Mesendoderm (in vitro differentiated cells): ENCODE measurements around the gene TOR1B. TPM values are rescaled to one million over a fixed set of nuclear protein-coding genes. Genes with fewer than 3 reads are reported as not detected.
A peak's percentile ranks its signal among the peaks of the same experiment; 100 is the strongest.

Experiments used
- DNase-seq: peaks from one replicate; pipeline ENCODE4 v3.0.0; 2013
- H2AK5ac ChIP-seq: 2 replicates; pipeline ENCODE4 v1.6.1; 2013; ENCODE audit warnings: low read length, inconsistent platforms
- H2BK120ac ChIP-seq: 2 replicates; pipeline ENCODE4 v1.6.1; 2013; ENCODE audit warnings: low read depth, mild to moderate bottlenecking, low read length, moderate library complexity, mixed read lengths
- H2BK15ac ChIP-seq: replicated peaks from 2 replicates; pipeline ENCODE4 v1.6.1; 2013; ENCODE audit warnings: low read depth, mild to moderate bottlenecking, moderate library complexity
- H2BK5ac ChIP-seq: 2 replicates; pipeline ENCODE4 v1.6.1; 2013; ENCODE audit warnings: low read length, inconsistent platforms
- H3K18ac ChIP-seq: 2 replicates; pipeline ENCODE4 v1.6.1; 2013; ENCODE audit warnings: mild to moderate bottlenecking, low read length, mixed read lengths
- H3K23ac ChIP-seq: one replicate; pipeline ENCODE4 v1.6.1; 2013; ENCODE audit warnings: low read length
- H3K27ac ChIP-seq: 2 replicates; pipeline ENCODE4 v1.5.1; 2013; ENCODE audit warnings: low read depth, mild to moderate bottlenecking, inconsistent platforms, low read length, moderate library complexity
- H3K27me3 ChIP-seq: 2 replicates; pipeline ENCODE4 v1.6.1; 2013; ENCODE audit warnings: low read length, control low read depth, mild to moderate bottlenecking, inconsistent platforms; ENCODE audit not compliant: insufficient read depth, poor library complexity
- H3K36me3 ChIP-seq: 2 replicates; pipeline ENCODE4 v1.6.1; 2013; ENCODE audit warnings: low read length, inconsistent platforms; ENCODE audit not compliant: control insufficient read depth, insufficient read depth
- H3K4ac ChIP-seq: one replicate; pipeline ENCODE4 v1.6.1; 2013; ENCODE audit warnings: low read depth, mild to moderate bottlenecking, low read length, moderate library complexity
- H3K4me1 ChIP-seq: 2 replicates; pipeline ENCODE4 v1.6.1; 2013; ENCODE audit warnings: low read depth, low read length, inconsistent platforms; ENCODE audit not compliant: control insufficient read depth
- H3K4me2 ChIP-seq: 2 replicates; pipeline ENCODE4 v1.6.1; 2013; ENCODE audit warnings: low read length
- H3K4me3 ChIP-seq: 2 replicates; pipeline ENCODE4 v1.5.1; 2013; ENCODE audit warnings: mild to moderate bottlenecking, low read length
- H3K56ac ChIP-seq: one replicate; pipeline ENCODE4 v1.6.1; 2013; ENCODE audit warnings: low read length
- H3K79me1 ChIP-seq: 2 replicates; pipeline ENCODE4 v1.6.1; 2013; ENCODE audit warnings: low read length, inconsistent platforms
- H3K79me2 ChIP-seq: 2 replicates; pipeline ENCODE4 v1.6.1; 2013; ENCODE audit warnings: mild to moderate bottlenecking, low read length; ENCODE audit not compliant: control insufficient read depth, insufficient read depth
- H3K9ac ChIP-seq: 2 replicates; pipeline ENCODE4 v1.6.1; 2013; ENCODE audit warnings: low read length, inconsistent platforms
- H4K5ac ChIP-seq: one replicate; pipeline ENCODE4 v1.6.1; 2013; ENCODE audit warnings: low read length
- H4K8ac ChIP-seq: one replicate; pipeline ENCODE4 v1.6.1; 2013; ENCODE audit warnings: low read depth, mild to moderate bottlenecking, control low read depth, low read length, moderate library complexity
- WGBS: extraction: QIAGEN DNeasy Blood & Tissue Kit; methylation state at CpG from one replicate; pipeline ENCODE4 v1.1.7; 2013; ENCODE audit warnings: low lambda C conversion rate, missing lambda C conversion rate; ENCODE audit not compliant: insufficient coverage; ENCODE audit errors: extremely low coverage; 5-methylcytosine and 5-hydroxymethylcytosine counted together
- polyA plus RNA-seq, 2 experiments: library from polyadenylated mRNA; stranded (reverse); fragments of 200-250 nt; gene quantifications; one replicate each; pipeline ENCODE4 v1.2.3, GENCODE V29; 2013

TOR1B gene
- polyA plus RNA-seq (2013, experiment 1 of 2): 9.3 TPM
- polyA plus RNA-seq (2013, experiment 2 of 2): 10.5 TPM

DNA sequence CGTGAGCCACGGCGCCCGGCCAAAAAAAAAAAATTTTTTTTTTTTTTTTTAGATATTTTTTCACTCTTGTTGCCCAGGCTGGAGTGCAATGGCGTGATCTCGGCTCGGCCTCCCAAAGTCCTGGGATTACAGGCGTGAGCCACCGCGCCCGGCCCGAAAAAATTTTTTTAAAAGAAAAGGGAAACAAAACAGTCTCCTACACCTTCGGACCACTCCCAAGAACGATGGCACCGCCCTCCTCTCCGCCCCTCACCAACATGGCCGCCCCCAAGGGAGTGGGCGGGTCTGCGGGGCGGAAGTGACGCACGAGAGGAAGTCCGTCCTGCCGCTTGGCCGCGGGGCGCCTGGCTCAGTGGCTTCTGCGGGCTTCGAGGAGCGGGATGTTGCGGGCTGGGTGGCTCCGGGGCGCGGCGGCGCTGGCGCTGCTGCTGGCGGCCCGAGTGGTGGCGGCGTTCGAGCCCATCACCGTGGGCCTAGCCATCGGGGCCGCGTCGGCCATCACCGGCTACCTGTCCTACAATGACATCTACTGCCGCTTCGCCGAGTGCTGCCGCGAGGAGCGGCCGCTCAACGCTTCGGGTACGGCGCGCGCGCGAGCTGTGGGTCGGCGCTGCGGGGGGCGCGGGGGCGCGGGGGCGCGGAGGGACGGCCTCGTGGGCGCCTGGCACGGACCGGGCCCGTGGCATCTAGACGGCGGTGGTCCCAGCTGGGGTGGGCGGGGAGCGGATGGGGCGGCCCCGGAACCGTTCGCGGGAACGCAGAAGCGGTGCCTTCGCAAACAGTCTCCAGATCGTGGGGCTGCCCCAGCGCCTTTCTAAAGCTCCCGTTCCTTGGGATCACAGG, at the start of gene TOR1B:
Gene TOR1B, plus strand, starts transcription at position 352 of the 843 bp plus-strand sequence. Its CDS starts 29 bp downstream, at position 381.
- peaks cover 1% of the 10 kb centered on the region for H3K36me3 ChIP-seq
- peak within 1 kb of the TSS; percentile 82 for H3K9ac ChIP-seq
- no peak within 1 kb of the TSS for H2BK15ac ChIP-seq
- no peak within 1 kb of the TSS for H2AK5ac ChIP-seq
- no CpG with 5 or more reads among the region's 93 CpGs for WGBS
- no peak within 1 kb of the TSS for H3K23ac ChIP-seq
- peak within 1 kb of the TSS; percentile 95 for H3K56ac ChIP-seq
- peak; percentile 96 for DNase-seq
- no peak within 1 kb of the TSS for H2BK120ac ChIP-seq
- no peak within 1 kb of the TSS for H4K5ac ChIP-seq
- H3K79me1 ChIP-seq: peaks cover 2% of the 10 kb centered on the region
- H3K27ac ChIP-seq: no peak within 1 kb of the TSS
- peak within 1 kb of the TSS; percentile 78 for H3K4me3 ChIP-seq
- H4K8ac ChIP-seq: no peak within 1 kb of the TSS
- H3K18ac ChIP-seq: no peak within 1 kb of the TSS
- peak within 1 kb of the TSS; percentile 32 for H3K4me2 ChIP-seq
- H3K4ac ChIP-seq: no peak within 1 kb of the TSS
- H2BK5ac ChIP-seq: no peak within 1 kb of the TSS
- H3K79me2 ChIP-seq: no peaks in the 10 kb centered on the region
- H3K27me3 ChIP-seq: no peaks in the 10 kb centered on the region
- peaks cover 2% of the 10 kb centered on the region for H3K4me1 ChIP-seq

- Histone ChIP-seq H3K36me3 (no peaks in the 10 kb centered on the region), H3K18ac (no peak overlapping the region), H3K27me3 (no peaks in the 10 kb centered on the region), H3K56ac (no peak overlapping the region), H3K23ac (no peak overlapping the region), H3K4ac (no peak overlapping the region), H2AK5ac (no peak overlapping the region), H2BK5ac (no peak overlapping the region), H3K4me2 (no peak overlapping the region), H3K9ac (no peak overlapping the region), H4K5ac (no peak overlapping the region), H3K4me3 (no peak overlapping the region), H3K79me1 (no peaks in the 10 kb centered on the region), H3K27ac (no peak overlapping the region), H4K8ac (no peak overlapping the region), H2BK15ac (no peak overlapping the region), H2BK120ac (no peak overlapping the region), H3K4me1 (peaks cover 2% of the 10 kb centered on the region), H3K79me2 (no peaks in the 10 kb centered on the region)
- WGBS: no CpG with 5 or more reads among the region's 5 CpGs
- no peak for DNase-seq
These were observed 47.8 kb upstream of the TOR1B start for GRCh38 chr9:129755151-129755550.

- Histone ChIP-seq H4K5ac (no peak overlapping the region), H2BK120ac (no peak overlapping the region), H2BK15ac (no peak overlapping the region), H2BK5ac (no peak overlapping the region), H3K4me1 (peaks cover 2% of the 10 kb centered on the region), H4K8ac (no peak overlapping the region), H3K9ac (no peak overlapping the region), H3K36me3 (no peaks in the 10 kb centered on the region), H3K79me1 (no peaks in the 10 kb centered on the region), H3K4me2 (no peak overlapping the region), H3K18ac (no peak overlapping the region), H3K27ac (no peak overlapping the region), H3K56ac (no peak overlapping the region), H3K4ac (no peak overlapping the region), H3K23ac (no peak overlapping the region), H3K27me3 (no peaks in the 10 kb centered on the region), H3K79me2 (no peaks in the 10 kb centered on the region), H2AK5ac (no peak overlapping the region), H3K4me3 (no peak overlapping the region)
- WGBS: no CpG with 5 or more reads among the region's 6 CpGs
- no peak for DNase-seq
These were observed 46.8 kb upstream of the TOR1B start for GRCh38 chr9:129756191-129756590.

DNA sequence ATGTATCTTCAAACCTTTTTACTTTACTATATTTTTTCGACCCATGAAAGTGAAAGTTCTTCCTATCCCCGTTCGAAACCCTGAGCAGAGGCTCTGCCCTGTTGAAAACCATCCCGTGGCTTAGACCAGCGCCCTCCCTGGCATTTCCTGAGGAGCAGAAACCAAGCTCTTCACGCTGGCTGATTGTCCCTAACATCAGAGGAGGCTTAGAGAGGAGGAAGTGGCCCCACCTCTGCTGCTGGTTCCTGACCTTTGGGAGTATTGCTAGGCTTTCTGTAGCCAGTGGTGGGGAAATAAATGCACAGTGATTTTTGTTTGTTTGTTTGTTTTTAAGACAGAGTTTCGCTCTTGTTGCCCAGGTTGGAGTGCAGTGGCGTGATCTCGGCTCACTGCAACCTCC, 45.9 kb upstream of the TOR1B start:
- Histone ChIP-seq H4K5ac (no peak overlapping the region), H3K27ac (no peak overlapping the region), H3K4ac (no peak overlapping the region), H3K79me2 (no peaks in the 10 kb centered on the region), H4K8ac (no peak overlapping the region), H3K27me3 (no peaks in the 10 kb centered on the region), H3K4me1 (peaks cover 3% of the 10 kb centered on the region), H2BK120ac (no peak overlapping the region), H3K23ac (no peak overlapping the region), H2BK5ac (no peak overlapping the region), H3K4me2 (no peak overlapping the region), H3K9ac (no peak overlapping the region), H3K4me3 (no peak overlapping the region), H3K79me1 (no peaks in the 10 kb centered on the region), H2AK5ac (no peak overlapping the region), H2BK15ac (no peak overlapping the region), H3K56ac (no peak overlapping the region), H3K36me3 (no peaks in the 10 kb centered on the region), H3K18ac (no peak overlapping the region)
- WGBS: no CpG with 5 or more reads among the region's 9 CpGs
- no peak for DNase-seq

GRCh38 chr9:129759319-129759718, 43.7 kb upstream of the TOR1B start:
- no CpG with 5 or more reads among the region's 4 CpGs for WGBS
- Histone ChIP-seq H3K27ac (no peak overlapping the region), H4K5ac (no peak overlapping the region), H3K27me3 (no peaks in the 10 kb centered on the region), H3K18ac (no peak overlapping the region), H2AK5ac (no peak overlapping the region), H3K4me3 (no peak overlapping the region), H3K9ac (no peak overlapping the region), H4K8ac (no peak overlapping the region), H2BK120ac (no peak overlapping the region), H2BK5ac (no peak overlapping the region), H3K4me2 (no peak overlapping the region), H3K36me3 (no peaks in the 10 kb centered on the region), H3K79me2 (no peaks in the 10 kb centered on the region), H3K23ac (no peak overlapping the region), H3K56ac (no peak overlapping the region), H2BK15ac (no peak overlapping the region), H3K4me1 (peaks cover 1% of the 10 kb centered on the region), H3K79me1 (no peaks in the 10 kb centered on the region), H3K4ac (no peak overlapping the region)
- no peak for DNase-seq
